Endodermal cell (in vitro differentiated cells): Measurements from ENCODE around the gene SLC24A3. TPM values are rescaled to one million over a fixed set of nuclear protein-coding genes. Genes with fewer than 3 reads are reported as not detected.

Experiments used
- DNase-seq: peaks from one replicate; pipeline ENCODE4 v3.0.0-alpha.2; 2017
- H3K27ac ChIP-seq: 2 replicates; pipeline ENCODE4 v1.5.1; 2013; ENCODE audit warnings: mild to moderate bottlenecking, low read depth, low read length, moderate library complexity
- H3K27me3 ChIP-seq: 2 replicates; pipeline ENCODE4 v1.6.1; 2013; ENCODE audit warnings: mild to moderate bottlenecking, low read length, moderate library complexity; ENCODE audit not compliant: insufficient read depth, control insufficient read depth, poor library complexity, severe bottlenecking
- H3K36me3 ChIP-seq: 2 replicates; pipeline ENCODE4 v1.7.0; 2013; ENCODE audit warnings: mild to moderate bottlenecking, low read length, moderate library complexity; ENCODE audit not compliant: control insufficient read depth, insufficient read depth
- H3K4me1 ChIP-seq: one replicate; pipeline ENCODE4 v1.7.0; 2013; ENCODE audit warnings: low read length; ENCODE audit not compliant: control insufficient read depth, insufficient read depth
- H3K4me3 ChIP-seq: 2 replicates; pipeline ENCODE4 v1.5.1; 2013; ENCODE audit warnings: mild to moderate bottlenecking, low read length, moderate library complexity
- H3K9ac ChIP-seq: 2 replicates; pipeline ENCODE4 v1.6.1; 2013; ENCODE audit warnings: mild to moderate bottlenecking, low read length, moderate library complexity; ENCODE audit not compliant: poor library complexity, severe bottlenecking; ENCODE audit errors: extremely low read depth
- H3K9me3 ChIP-seq: 2 replicates; pipeline ENCODE4 v1.6.1; 2013; ENCODE audit warnings: mild to moderate bottlenecking, low read length, moderate library complexity; ENCODE audit not compliant: control insufficient read depth
- H3K27ac Mint-ChIP-seq: 2 replicates; pipeline ENCODE4 v1.8.0; 2020; ENCODE audit warnings: mixed read lengths
- H3K27me3 Mint-ChIP-seq: 2 replicates; pipeline ENCODE4 v1.8.0; 2021; ENCODE audit warnings: mild to moderate bottlenecking, mixed read lengths; ENCODE audit not compliant: insufficient read depth
- H3K36me3 Mint-ChIP-seq: 2 replicates; pipeline ENCODE4 v1.8.0; 2020; ENCODE audit warnings: low read depth, mixed read lengths
- H3K4me1 Mint-ChIP-seq: 2 replicates; pipeline ENCODE4 v1.8.0; 2020; ENCODE audit warnings: mixed read lengths
- H3K4me3 Mint-ChIP-seq: 2 replicates; pipeline ENCODE4 v1.8.0; 2020; ENCODE audit warnings: mild to moderate bottlenecking, moderate library complexity, mixed read lengths
- H3K9me3 Mint-ChIP-seq: 2 replicates; pipeline ENCODE4 v1.8.0; 2020; ENCODE audit warnings: mild to moderate bottlenecking, mixed read lengths
- CTCF ChIP-seq: fragments of 200-600 bp; sonication (generic); conservative IDR thresholded peaks from 2 replicates; pipeline ENCODE4 v1.5.0; 2021; ENCODE audit warnings: antibody characterized with exemption, mild to moderate bottlenecking
- WGBS, 2 experiments: methylation state at CpG; one replicate each; pipeline versions ENCODE4 v1.1.5 to v1.1.7; 2013; ENCODE audit warnings: missing lambda C conversion rate in 2 of 2, mixed read lengths in 1 of 2; ENCODE audit not compliant: insufficient coverage in 1 of 2, insufficient read length in 1 of 2; 5-methylcytosine and 5-hydroxymethylcytosine counted together
- total RNA-seq, 2 donors: library from RNA; stranded (reverse); fragmentation: NEBNext Ultra II Directional in 1 of 2; extraction: Animal tissue kit (Norgen Biotek cat#: 25700) in 1 of 2; gene quantifications; 2 replicates in 1 of 2; 3 replicates in 1 of 2; pipeline ENCODE4 v1.2.1, GENCODE V29; 2021

SLC24A3 gene
- total RNA-seq, 2 donors from 2014 or later = 1.5 to 1.8 TPM

- Mint-ChIP-seq H3K36me3 (no peaks in the 10 kb centered on the region), H3K4me1 (no peaks in the 10 kb centered on the region), H3K27ac (no peak overlapping the region), H3K27me3 (no peaks in the 10 kb centered on the region), H3K9me3 (no peaks in the 10 kb centered on the region), H3K4me3 (no peak overlapping the region)
- Histone ChIP-seq H3K27ac (no peak overlapping the region), H3K36me3 (no peaks in the 10 kb centered on the region), H3K27me3 (no peaks in the 10 kb centered on the region), H3K9ac (no peak overlapping the region), H3K4me3 (no peak overlapping the region), H3K9me3 (no peaks in the 10 kb centered on the region), H3K4me1 (no peaks in the 10 kb centered on the region)
- 69% methylated on average over 2 of the region's 2 CpGs; no CpG with 5 or more reads in 1 of the 2 experiments for WGBS, 2 experiments
- TF ChIP-seq CTCF = peak; percentile 55
- no peak for DNase-seq
Observed at GRCh38 chr20:19351542-19351941, 139.1 kb downstream of the SLC24A3 start.

GRCh38 chr20:19354950-19355349 lies 142.5 kb downstream of the SLC24A3 start:
- H3K9ac ChIP-seq = no peak overlapping the region
- DNase-seq = no peak
- Mint-ChIP-seq H3K36me3 (no peaks in the 10 kb centered on the region), H3K4me1 (no peaks in the 10 kb centered on the region), H3K9me3 (no peaks in the 10 kb centered on the region), H3K27me3 (no peaks in the 10 kb centered on the region), H3K27ac (no peak overlapping the region), H3K4me3 (no peak overlapping the region)
- WGBS, 2 experiments = 92 to 94% methylated on average over 3 of the region's 3 CpGs
- H3K27ac ChIP-seq = no peak overlapping the region
- no peaks in the 10 kb centered on the region for H3K36me3 ChIP-seq
- H3K4me3 ChIP-seq = no peak overlapping the region
- H3K27me3 ChIP-seq = no peaks in the 10 kb centered on the region
- no peaks in the 10 kb centered on the region for H3K4me1 ChIP-seq
- TF ChIP-seq CTCF = no peak
- H3K9me3 ChIP-seq = no peaks in the 10 kb centered on the region

GRCh38 chr20:19361790-19362189 lies 149.3 kb downstream of the SLC24A3 start:
- Histone ChIP-seq H3K27me3 (no peaks in the 10 kb centered on the region), H3K9ac (no peak overlapping the region), H3K4me3 (no peak overlapping the region), H3K9me3 (no peaks in the 10 kb centered on the region), H3K27ac (no peak overlapping the region), H3K36me3 (no peaks in the 10 kb centered on the region), H3K4me1 (peaks cover 3% of the 10 kb centered on the region)
- Mint-ChIP-seq H3K27ac (no peak overlapping the region), H3K36me3 (no peaks in the 10 kb centered on the region), H3K4me3 (no peak overlapping the region), H3K9me3 (no peaks in the 10 kb centered on the region), H3K27me3 (no peaks in the 10 kb centered on the region), H3K4me1 (peaks cover 8% of the 10 kb centered on the region)
- 91 to 100% methylated on average over 1 to 3 of the region's 3 CpGs for WGBS, 2 experiments
- no peak for DNase-seq
- no peak for TF ChIP-seq CTCF
